Vagina (tissue), 2 donors: ENCODE data around the gene MADD.

Experiments used
- CTCF ChIP-seq, 3 experiments: fragments of 450-650 bp in 2 of 3; fragments of 200-600 bp in 1 of 3; sonication (generic) in 1 of 3; IDR thresholded peaks; one replicate each; pipeline ENCODE4 v1.5.1; 2017 to 2019; ENCODE audit warnings: antibody characterized with exemption in 3 of 3, mild to moderate bottlenecking in 2 of 3, moderate library complexity in 2 of 3
- POLR2A ChIP-seq, 2 donors: fragments of 450-650 bp; IDR thresholded peaks; one replicate each; pipeline ENCODE4 v1.6.1; 2017; ENCODE audit warnings: antibody characterized with exemption in 2 of 2, mild to moderate bottlenecking in 2 of 2, moderate library complexity in 2 of 2

- TF ChIP-seq CTCF (IDR thresholded peaks at IDR 0.05) (no peak), POLR2A (IDR thresholded peaks at IDR 0.05) (no peak)
These were observed 48.2 kb downstream of the MADD start for GRCh38 chr11:47318166-47318565.
